HEK293T (cell line): ENCODE results near the gene OAS2.
"Not testable (repeated sequence)": the region's sequence is repeated elsewhere in the genome, so short reads cannot be mapped to it uniquely, and the experiment has no call there.

ENCODE experiments used
- ARNT ChIP-seq: fragments of 450-650 bp; IDR thresholded peaks from 2 replicates; pipeline ENCODE4 v1.6.1; 2017; ENCODE audit warnings: mild to moderate bottlenecking
- BHLHE40 ChIP-seq: fragments of 450-650 bp; IDR thresholded peaks from 2 replicates; pipeline ENCODE4 v1.6.1; 2016; ENCODE audit warnings: mild to moderate bottlenecking, moderate library complexity, borderline replicate concordance
- FOXM1 ChIP-seq: fragments of 450-650 bp; IDR thresholded peaks from 2 replicates; pipeline ENCODE4 v1.6.1; 2017; ENCODE audit warnings: mild to moderate bottlenecking, borderline replicate concordance
- L3MBTL2 ChIP-seq: fragments of 450-650 bp; conservative IDR thresholded peaks from 2 replicates; pipeline ENCODE4 v1.6.1; 2016; ENCODE audit warnings: mild to moderate bottlenecking
- SUZ12 ChIP-seq: fragments of 450-650 bp; IDR thresholded peaks from 2 replicates; pipeline ENCODE4 v1.6.1; 2016; ENCODE audit warnings: mild to moderate bottlenecking
- TF ChIP-seq, protein P1 (sequence below): fragments of 450-650 bp; IDR thresholded peaks from 2 replicates; pipeline ENCODE4 v1.6.1; 2016

DNA sequence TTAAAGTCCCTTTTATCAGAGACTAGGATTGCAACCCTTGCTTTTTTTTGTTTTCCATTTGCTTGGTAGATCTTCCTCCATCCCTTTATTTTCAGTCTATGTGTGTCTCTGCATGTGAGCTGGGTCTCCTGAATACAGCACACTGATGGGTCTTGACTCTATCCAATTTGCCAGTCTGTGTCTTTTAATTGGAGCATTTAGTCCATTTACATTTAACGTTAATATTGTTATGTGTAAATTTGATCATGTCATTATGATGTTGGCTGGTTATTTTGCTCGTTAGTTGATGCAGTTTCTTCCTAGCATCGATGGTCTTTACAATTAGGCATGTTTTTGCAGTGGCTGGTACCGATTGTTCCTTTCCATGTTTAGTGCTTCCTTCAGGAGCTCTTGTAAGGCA is 21.2 kb upstream of the OAS2 start:
- not testable (repeated sequence) for TF ChIP-seq ARNT, L3MBTL2, BHLHE40, SUZ12, FOXM1
- TF ChIP-seq, protein P1, sequence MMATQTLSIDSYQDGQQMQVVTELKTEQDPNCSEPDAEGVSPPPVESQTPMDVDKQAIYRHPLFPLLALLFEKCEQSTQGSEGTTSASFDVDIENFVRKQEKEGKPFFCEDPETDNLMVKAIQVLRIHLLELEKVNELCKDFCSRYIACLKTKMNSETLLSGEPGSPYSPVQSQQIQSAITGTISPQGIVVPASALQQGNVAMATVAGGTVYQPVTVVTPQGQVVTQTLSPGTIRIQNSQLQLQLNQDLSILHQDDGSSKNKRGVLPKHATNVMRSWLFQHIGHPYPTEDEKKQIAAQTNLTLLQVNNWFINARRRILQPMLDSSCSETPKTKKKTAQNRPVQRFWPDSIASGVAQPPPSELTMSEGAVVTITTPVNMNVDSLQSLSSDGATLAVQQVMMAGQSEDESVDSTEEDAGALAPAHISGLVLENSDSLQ = not testable (repeated sequence)
